Tongue (tissue), 2 donors: Measurements from ENCODE around the gene BCL7A. TPM values are rescaled to one million over a fixed set of nuclear protein-coding genes. Genes with fewer than 3 reads are reported as not detected.
"Not testable (repeated sequence)": the region's sequence is repeated elsewhere in the genome, so short reads cannot be mapped to it uniquely, and the experiment has no call there.

Experiments used
- DNase-seq: peaks from one replicate; pipeline ENCODE4 v3.0.0-alpha.2; 2015
- total RNA-seq: library from RNA; depleted of rRNA; stranded (reverse); fragments of >200 nt; gene quantifications from one replicate; pipeline ENCODE4 v1.2.3, GENCODE V29; 2014

The BCL7A gene
- total RNA-seq, 1 donor from 2014 or later = 15.4 TPM

GRCh38 chr12:122054842-122055520 lies 33.3 kb downstream of the BCL7A start:
- no peak for DNase-seq

- DNase-seq = not testable (repeated sequence)
These were observed 34.7 kb downstream of the BCL7A start for GRCh38 chr12:122056406-122056805.

GRCh38 chr12:122057007-122057735 lies 35.5 kb downstream of the BCL7A start:
- DNase-seq = no peak

- no peak for DNase-seq
These were observed 36.1 kb downstream of the BCL7A start for GRCh38 chr12:122057769-122058168.

- no peak for DNase-seq
These were observed 37.0 kb downstream of the BCL7A start for GRCh38 chr12:122058549-122059149.

GRCh38 chr12:122059203-122059960 lies 37.7 kb downstream of the BCL7A start:
- no peak for DNase-seq

- DNase-seq = peak; percentile 19
These were observed 38.4 kb downstream of the BCL7A start for GRCh38 chr12:122060081-122060501.

- no peak for DNase-seq
These were observed 39.6 kb downstream of the BCL7A start for GRCh38 chr12:122061253-122061652.

- peak; percentile 62 for DNase-seq
These were observed 41.4 kb downstream of the BCL7A start for GRCh38 chr12:122062832-122063693.

- no peak for DNase-seq
These were observed 42.0 kb downstream of the BCL7A start for GRCh38 chr12:122063694-122064024.

GRCh38 chr12:122064025-122064777 lies 42.5 kb downstream of the BCL7A start:
- DNase-seq = peak; percentile 93

GRCh38 chr12:122064780-122065588 lies 43.3 kb downstream of the BCL7A start:
- DNase-seq = peak; percentile 50

GRCh38 chr12:122067548-122067947 lies 45.9 kb downstream of the BCL7A start:
- DNase-seq = no peak

GRCh38 chr12:122067966-122068365 lies 46.3 kb downstream of the BCL7A start:
- DNase-seq = peak; percentile 24

- DNase-seq = peak; percentile 54
These were observed 50.6 kb downstream of the BCL7A start for GRCh38 chr12:122072031-122072970.

- DNase-seq = no peak
These were observed 52.1 kb downstream of the BCL7A start for GRCh38 chr12:122073815-122074214.

GRCh38 chr12:122076743-122077495 lies 55.2 kb downstream of the BCL7A start:
- no peak for DNase-seq
